B cell (primary cell): ENCODE measurements around the gene LSM3. TPM values are rescaled to one million over a fixed set of nuclear protein-coding genes. Genes with fewer than 3 reads are reported as not detected.

Source experiments
- ATAC-seq: fragments of 200-7000 bp; cut with Tn5 transposase; one replicate; pipeline ENCODE4 v1.10.0; 2021; ENCODE audit warnings: low read depth, mild to moderate bottlenecking, moderate number of reproducible peaks, moderate library complexity
- CTCF ChIA-PET: fragments of 350-600 bp; sonication (Branson Sonifier 250); formaldehyde crosslinking; loops from one replicate; lab custom pipeline; 2021; ENCODE audit warnings: antibody characterized with exemption, inconsistent platforms; lab: Charles Lee
- POLR2A ChIA-PET: fragments of 350-600 bp; sonication (Branson Sonifier 250); formaldehyde crosslinking; loops from one replicate; lab custom pipeline; 2021; ENCODE audit warnings: antibody characterized with exemption; lab: Charles Lee
- DNase-seq: peaks from one replicate; pipeline ENCODE4 v3.0.0; 2013
- H2AFZ ChIP-seq: 2 replicates; pipeline ENCODE4 v1.6.1; 2012; ENCODE audit warnings: mild to moderate bottlenecking, low read depth, low read length; ENCODE audit not compliant: insufficient read depth, poor library complexity, severe bottlenecking
- H3K27ac ChIP-seq, 2 donors: 1 replicate in 1 of 2; 2 replicates in 1 of 2; pipeline ENCODE4 v1.5.1; 2012 to 2013; ENCODE audit warnings: low read length in 2 of 2, mild to moderate bottlenecking in 2 of 2, moderate library complexity in 1 of 2
- H3K27me3 ChIP-seq, 4 experiments: fragments of 200-600 bp in 1 of 4; sonication (generic) in 1 of 4; replicated peaks in 1 of 4; 1 replicate in 2 of 4; 2 replicates in 2 of 4; pipeline versions ENCODE4 v1.6.1 to v1.7.0; 2013 to 2016; ENCODE audit warnings: low read length in 3 of 4, mild to moderate bottlenecking in 2 of 4, mixed read lengths in 1 of 4, moderate library complexity in 1 of 4; ENCODE audit not compliant: insufficient read depth in 4 of 4, control insufficient read depth in 3 of 4; ENCODE audit errors: control extremely low read depth in 1 of 4
- H3K36me3 ChIP-seq, 2 experiments: replicated peaks in 1 of 2; 1 replicate in 1 of 2; 2 replicates in 1 of 2; pipeline versions ENCODE4 v1.6.1 to v1.7.1; 2013; ENCODE audit warnings: low read length in 1 of 2; ENCODE audit not compliant: insufficient read depth in 2 of 2, control insufficient read depth in 1 of 2; ENCODE audit errors: control extremely low read depth in 1 of 2, extremely low read depth in 1 of 2
- H3K4me1 ChIP-seq, 2 donors: fragments of 200-600 bp in 1 of 2; sonication (generic) in 1 of 2; 1 replicate in 1 of 2; 2 replicates in 1 of 2; pipeline versions ENCODE4 v1.5.1 to v1.6.1; 2013 to 2017; ENCODE audit warnings: low read length in 2 of 2; ENCODE audit not compliant: control insufficient read depth in 2 of 2, insufficient read depth in 2 of 2
- H3K4me2 ChIP-seq: replicated peaks from 2 replicates; pipeline ENCODE3; 2012; ENCODE audit warnings: mild to moderate bottlenecking, low read depth, low read length; ENCODE audit not compliant: poor library complexity, severe bottlenecking
- H3K4me3 ChIP-seq, 5 experiments: fragments of 200-600 bp in 1 of 5; sonication (generic) in 1 of 5; 1 replicate in 3 of 5; 2 replicates in 2 of 5; pipeline versions ENCODE4 v1.5.1 to v1.7.0; 2011 to 2016; ENCODE audit warnings: low read length in 4 of 5, mild to moderate bottlenecking in 4 of 5, low read depth in 2 of 5, control low read depth in 1 of 5, moderate library complexity in 1 of 5; ENCODE audit not compliant: insufficient read depth in 1 of 5; ENCODE audit errors: control extremely low read depth in 1 of 5, extremely low read depth in 1 of 5
- H3K79me2 ChIP-seq: fragments of 200-600 bp; sonication (generic); one replicate; pipeline ENCODE4 v1.6.0; 2016; ENCODE audit warnings: low read length; ENCODE audit not compliant: control insufficient read depth, insufficient read depth
- H3K9ac ChIP-seq: fragments of 200-600 bp; sonication (generic); 2 replicates; pipeline ENCODE4 v1.6.1; 2017; ENCODE audit warnings: mild to moderate bottlenecking, low read length, moderate library complexity
- H3K9me3 ChIP-seq, 3 donors: one replicate each; pipeline versions ENCODE4 v1.6.1 to v1.7.1; 2013; ENCODE audit warnings: low read length in 2 of 3; ENCODE audit not compliant: control insufficient read depth in 2 of 3, insufficient read depth in 1 of 3; ENCODE audit errors: control extremely low read depth in 1 of 3
- H4K20me1 ChIP-seq: 2 replicates; pipeline ENCODE4 v1.6.0; 2012; ENCODE audit warnings: mild to moderate bottlenecking, low read length; ENCODE audit not compliant: insufficient read depth, control insufficient read depth, poor library complexity, severe bottlenecking
- H3K27ac Mint-ChIP-seq: one replicate; pipeline ENCODE4 v1.8.0; 2021; ENCODE audit warnings: mixed read lengths
- H3K27me3 Mint-ChIP-seq: one replicate; pipeline ENCODE4 v1.8.0; 2021; ENCODE audit warnings: mixed read lengths
- H3K4me1 Mint-ChIP-seq: one replicate; pipeline ENCODE4 v1.8.0; 2021; ENCODE audit warnings: mixed read lengths
- H3K4me3 Mint-ChIP-seq: one replicate; pipeline ENCODE4 v1.8.0; 2021; ENCODE audit warnings: mixed read lengths
- H3K9me3 Mint-ChIP-seq: one replicate; pipeline ENCODE4 v1.8.0; 2022; ENCODE audit warnings: mixed read lengths; ENCODE audit not compliant: insufficient read depth
- EZH2 ChIP-seq: IDR thresholded peaks from 2 replicates; pipeline ENCODE4 v1.6.1; 2012; ENCODE audit warnings: borderline replicate concordance, low read depth, mild to moderate bottlenecking, moderate library complexity, low read length; ENCODE audit not compliant: insufficient read depth, poor library complexity, severe bottlenecking
- WGBS: methylation state at CpG from one replicate; pipeline ENCODE4 v1.1.5; 2013; ENCODE audit warnings: missing lambda C conversion rate; ENCODE audit not compliant: insufficient coverage; 5-methylcytosine and 5-hydroxymethylcytosine counted together
- intact Hi-C: fragments of 100-400 bp; cut with micrococcal nuclease; formaldehyde crosslinking; loops from one replicate; pipeline ENCODE4 v1.10.0; 2022
- polyA plus RNA-seq: library from polyadenylated mRNA; depleted of rRNA; stranded (reverse); fragments of >200 nt; gene quantifications from 2 replicates; pipeline ENCODE4 v1.2.3, GENCODE V29; 2012
- total RNA-seq, 2 donors: library from RNA; stranded (reverse); fragments of 120-200 nt in 1 of 2; gene quantifications; 1 replicate in 1 of 2; 2 replicates in 1 of 2; pipeline versions ENCODE4 v1.2.3 to v1.2.4, GENCODE V29; 2013 to 2022
- TF ChIP-seq, protein P1 (sequence below): fragments of 200-600 bp; IDR thresholded peaks from one replicate; pipeline ENCODE4 v1.8.0; 2022; ENCODE audit warnings: antibody characterized with exemption, mild to moderate bottlenecking

The LSM3 gene
- total and polyA plus RNA-seq, 2 donors (not counting 1 experiment from before 2014, with no cell fraction given): 2.8 to 10.0 TPM

DNA sequence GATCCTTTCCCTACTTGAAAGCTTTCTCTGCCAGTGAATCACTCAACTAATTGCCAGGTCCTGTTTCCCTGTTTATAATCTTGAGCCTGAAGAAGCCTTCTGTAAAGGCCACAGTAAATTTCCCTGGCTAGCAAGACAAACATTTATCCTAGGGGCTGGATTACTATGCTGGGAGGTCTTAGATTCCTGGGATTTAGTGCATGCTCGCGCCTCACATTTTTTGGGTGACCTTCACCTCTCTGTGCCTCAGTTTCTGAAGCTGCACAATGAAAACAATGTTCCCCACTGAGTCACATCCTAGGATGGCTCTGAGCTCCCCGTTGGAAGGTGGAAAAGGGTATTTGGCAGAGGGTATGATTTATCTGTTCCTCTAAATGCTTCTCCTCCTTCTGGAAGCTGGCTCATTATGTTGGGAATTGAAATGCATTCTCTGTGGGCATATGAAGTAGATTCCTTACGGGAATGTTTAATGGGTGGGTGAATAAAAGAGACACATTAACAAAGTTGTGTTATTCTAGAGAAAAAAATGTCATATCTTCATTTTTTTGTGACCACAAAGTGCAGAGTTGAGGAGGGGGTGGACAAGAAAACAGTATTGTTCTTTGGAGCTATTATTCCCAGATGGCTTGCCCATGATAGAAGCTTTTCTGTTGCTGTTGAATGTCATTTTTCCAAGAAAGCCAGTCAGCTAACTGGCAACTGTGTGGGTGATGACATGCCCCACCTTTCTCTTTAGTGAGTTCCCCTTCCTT, 32.4 kb downstream of the LSM3 start:
- H2AFZ ChIP-seq: no peak overlapping the region
- no peak overlapping the region for H3K9ac ChIP-seq
- H3K4me1 Mint-ChIP-seq: no peaks in the 10 kb centered on the region
- ATAC-seq: no peak
- no peak for DNase-seq
- no peak overlapping the region for H3K4me3 ChIP-seq
- H3K79me2 ChIP-seq: no peaks in the 10 kb centered on the region
- H3K4me1 ChIP-seq: no peaks in the 10 kb centered on the region
- H3K4me3 Mint-ChIP-seq: no peak overlapping the region
- no peaks in the 10 kb centered on the region for H3K36me3 ChIP-seq
- H3K9me3 ChIP-seq: no peaks in the 10 kb centered on the region
- ChIA-PET POLR2A (no interaction called here), CTCF (interaction anchor here (1.5 kb wide), 1 partner anchor 32 kb away, joined by 4 read pairs; the partner anchor contains the start of gene LSM3)
- H3K27me3 ChIP-seq: no peaks in the 10 kb centered on the region
- H3K9me3 Mint-ChIP-seq: no peaks in the 10 kb centered on the region
- TF ChIP-seq, protein P1, sequence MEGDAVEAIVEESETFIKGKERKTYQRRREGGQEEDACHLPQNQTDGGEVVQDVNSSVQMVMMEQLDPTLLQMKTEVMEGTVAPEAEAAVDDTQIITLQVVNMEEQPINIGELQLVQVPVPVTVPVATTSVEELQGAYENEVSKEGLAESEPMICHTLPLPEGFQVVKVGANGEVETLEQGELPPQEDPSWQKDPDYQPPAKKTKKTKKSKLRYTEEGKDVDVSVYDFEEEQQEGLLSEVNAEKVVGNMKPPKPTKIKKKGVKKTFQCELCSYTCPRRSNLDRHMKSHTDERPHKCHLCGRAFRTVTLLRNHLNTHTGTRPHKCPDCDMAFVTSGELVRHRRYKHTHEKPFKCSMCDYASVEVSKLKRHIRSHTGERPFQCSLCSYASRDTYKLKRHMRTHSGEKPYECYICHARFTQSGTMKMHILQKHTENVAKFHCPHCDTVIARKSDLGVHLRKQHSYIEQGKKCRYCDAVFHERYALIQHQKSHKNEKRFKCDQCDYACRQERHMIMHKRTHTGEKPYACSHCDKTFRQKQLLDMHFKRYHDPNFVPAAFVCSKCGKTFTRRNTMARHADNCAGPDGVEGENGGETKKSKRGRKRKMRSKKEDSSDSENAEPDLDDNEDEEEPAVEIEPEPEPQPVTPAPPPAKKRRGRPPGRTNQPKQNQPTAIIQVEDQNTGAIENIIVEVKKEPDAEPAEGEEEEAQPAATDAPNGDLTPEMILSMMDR: no peak
- TF ChIP-seq EZH2: no peak
- H3K27ac Mint-ChIP-seq: no peak overlapping the region
- 100% methylated on average over 2 of the region's 4 CpGs for WGBS
- no peaks in the 10 kb centered on the region for H4K20me1 ChIP-seq
- H3K4me2 ChIP-seq: no peak overlapping the region
- intact Hi-C loops: no loop called here
- no peak overlapping the region for H3K27ac ChIP-seq
- no peaks in the 10 kb centered on the region for H3K27me3 Mint-ChIP-seq

DNA sequence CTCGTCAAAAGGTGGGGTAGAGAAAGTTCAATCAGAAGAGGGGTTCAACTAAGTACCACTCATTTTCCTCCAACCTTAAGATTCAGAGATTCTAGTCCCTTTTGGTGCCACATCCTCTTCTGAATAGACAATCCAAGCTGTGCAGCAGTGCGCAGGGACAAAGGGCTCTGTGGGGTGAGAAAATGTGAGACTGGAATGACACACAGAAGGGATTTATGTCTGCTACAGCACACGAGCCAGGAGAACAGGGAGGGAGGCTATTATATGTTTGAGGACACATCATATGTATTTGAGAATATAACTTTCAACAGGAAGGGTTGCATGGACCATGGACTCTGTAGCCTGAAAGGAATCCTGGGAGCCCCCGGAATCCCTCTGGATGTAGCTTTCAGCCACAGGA, 33.0 kb downstream of the LSM3 start:
- H3K4me2 ChIP-seq: no peak overlapping the region

More for the DNA sequence above, 33.0 kb downstream of the LSM3 start:
- 100% methylated on average over 1 of the region's 4 CpGs for WGBS
- no peak overlapping the region for H3K9ac ChIP-seq
- H3K4me3 ChIP-seq: no peak overlapping the region
- no peak overlapping the region for H3K27ac Mint-ChIP-seq
- H3K27me3 Mint-ChIP-seq: no peaks in the 10 kb centered on the region
- no peaks in the 10 kb centered on the region for H3K9me3 Mint-ChIP-seq
- no peak overlapping the region for H3K27ac ChIP-seq
- H4K20me1 ChIP-seq: no peaks in the 10 kb centered on the region
- H3K4me1 Mint-ChIP-seq: no peaks in the 10 kb centered on the region
- H3K9me3 ChIP-seq: peaks cover 0 to 3% (median 0%) of the 10 kb centered on the region in 3 donors
- DNase-seq (no peak), ATAC-seq (no peak)
- TF ChIP-seq, protein P1: no peak
- TF ChIP-seq EZH2: no peak
- ChIA-PET POLR2A (no interaction called here), CTCF (interaction anchor here (1.5 kb wide), 1 partner anchor 32 kb away, joined by 4 read pairs; the partner anchor contains the start of gene LSM3)
- no peak overlapping the region for H3K4me3 Mint-ChIP-seq
- H3K36me3 ChIP-seq: no peaks in the 10 kb centered on the region
- intact Hi-C loops: no loop called here
- H3K4me1 ChIP-seq: no peaks in the 10 kb centered on the region
- H3K27me3 ChIP-seq: no peaks in the 10 kb centered on the region
- no peak overlapping the region for H2AFZ ChIP-seq
- no peaks in the 10 kb centered on the region for H3K79me2 ChIP-seq
